ENCODE measurements around the gene SMARCA4.

DNA sequence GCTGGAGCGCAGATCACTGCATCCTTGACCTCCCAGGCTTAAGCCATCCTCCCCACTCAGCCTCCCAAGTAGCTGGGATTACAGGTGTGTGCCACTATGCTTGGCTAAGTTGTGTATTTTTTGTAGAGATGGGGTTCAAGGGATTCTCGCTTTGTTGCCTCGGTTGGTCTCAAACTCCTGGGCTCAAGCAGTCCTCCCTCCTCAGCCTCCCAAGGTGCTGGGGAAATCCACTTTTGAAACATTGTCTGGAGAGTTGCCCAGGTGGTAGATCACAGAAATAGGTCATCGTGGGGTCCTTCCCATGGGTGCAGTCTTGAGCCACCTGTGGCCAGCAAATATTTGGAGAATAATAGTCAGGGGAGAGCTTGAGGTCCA lies 133.7 kb downstream of the SMARCA4 start:
- TF ChIP-seq, protein P1, sequence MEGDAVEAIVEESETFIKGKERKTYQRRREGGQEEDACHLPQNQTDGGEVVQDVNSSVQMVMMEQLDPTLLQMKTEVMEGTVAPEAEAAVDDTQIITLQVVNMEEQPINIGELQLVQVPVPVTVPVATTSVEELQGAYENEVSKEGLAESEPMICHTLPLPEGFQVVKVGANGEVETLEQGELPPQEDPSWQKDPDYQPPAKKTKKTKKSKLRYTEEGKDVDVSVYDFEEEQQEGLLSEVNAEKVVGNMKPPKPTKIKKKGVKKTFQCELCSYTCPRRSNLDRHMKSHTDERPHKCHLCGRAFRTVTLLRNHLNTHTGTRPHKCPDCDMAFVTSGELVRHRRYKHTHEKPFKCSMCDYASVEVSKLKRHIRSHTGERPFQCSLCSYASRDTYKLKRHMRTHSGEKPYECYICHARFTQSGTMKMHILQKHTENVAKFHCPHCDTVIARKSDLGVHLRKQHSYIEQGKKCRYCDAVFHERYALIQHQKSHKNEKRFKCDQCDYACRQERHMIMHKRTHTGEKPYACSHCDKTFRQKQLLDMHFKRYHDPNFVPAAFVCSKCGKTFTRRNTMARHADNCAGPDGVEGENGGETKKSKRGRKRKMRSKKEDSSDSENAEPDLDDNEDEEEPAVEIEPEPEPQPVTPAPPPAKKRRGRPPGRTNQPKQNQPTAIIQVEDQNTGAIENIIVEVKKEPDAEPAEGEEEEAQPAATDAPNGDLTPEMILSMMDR (IDR thresholded peaks at IDR 0.05), result no peak
- TF ChIP-seq POLR2A (IDR thresholded peaks at IDR 0.05), result no peak

Data from right lobe of liver (tissue), 4 donors.